Putamen (tissue), 1 donor: ENCODE measurements around the gene INPP5F.
"Not testable (repeated sequence)": the region's sequence is repeated elsewhere in the genome, so short reads cannot be mapped to it uniquely, and the experiment has no call there.

Source experiments
- DNase-seq: peaks from one replicate; pipeline ENCODE4 v3.0.0-alpha.2; 2016; ENCODE audit warnings: low spot score

The INPP5F gene

GRCh38 chr10:119776536-119776935 lies 50.7 kb downstream of the INPP5F start:
- no peak for DNase-seq

- no peak for DNase-seq
These were observed 51.8 kb downstream of the INPP5F start for GRCh38 chr10:119777686-119778085.

GRCh38 chr10:119778776-119779445 lies 53.1 kb downstream of the INPP5F start:
- no peak for DNase-seq

GRCh38 chr10:119780879-119781480 lies 55.1 kb downstream of the INPP5F start:
- no peak for DNase-seq

- DNase-seq = no peak
These were observed 55.6 kb downstream of the INPP5F start for GRCh38 chr10:119781498-119781897.

- no peak for DNase-seq
These were observed 57.3 kb downstream of the INPP5F start for GRCh38 chr10:119782981-119783664.

GRCh38 chr10:119783665-119784027 lies 57.8 kb downstream of the INPP5F start:
- DNase-seq = no peak

GRCh38 chr10:119784340-119785067 lies 58.7 kb downstream of the INPP5F start:
- no peak for DNase-seq

- no peak for DNase-seq
These were observed 60.4 kb downstream of the INPP5F start for GRCh38 chr10:119786117-119786769.

GRCh38 chr10:119795101-119795500 lies 69.3 kb downstream of the INPP5F start:
- not testable (repeated sequence) for DNase-seq

- DNase-seq = no peak
These were observed 70.2 kb downstream of the INPP5F start for GRCh38 chr10:119796039-119796438.

- no peak for DNase-seq
These were observed 75.3 kb downstream of the INPP5F start for GRCh38 chr10:119801176-119801575.

- DNase-seq = no peak
These were observed 76.2 kb downstream of the INPP5F start for GRCh38 chr10:119801998-119802538.

- DNase-seq = no peak
These were observed 77.4 kb downstream of the INPP5F start for GRCh38 chr10:119803264-119803663.

GRCh38 chr10:119805702-119806230 lies 79.9 kb downstream of the INPP5F start:
- DNase-seq = no peak

GRCh38 chr10:119806334-119807130 lies 80.7 kb downstream of the INPP5F start:
- DNase-seq = no peak

GRCh38 chr10:119807960-119808697 lies 82.3 kb downstream of the INPP5F start:
- DNase-seq = no peak

GRCh38 chr10:119811122-119811521 lies 85.3 kb downstream of the INPP5F start:
- no peak for DNase-seq

- no peak for DNase-seq
These were observed 86.8 kb downstream of the INPP5F start for GRCh38 chr10:119812684-119813083.

- DNase-seq = no peak
These were observed 89.8 kb downstream of the INPP5F start for GRCh38 chr10:119815671-119816070.
